ENCODE data around the gene ZNF841.
"Not testable (repeated sequence)": the region's sequence is repeated elsewhere in the genome, so short reads cannot be mapped to it uniquely, and the experiment has no call there.

ZNF841 gene

DNA sequence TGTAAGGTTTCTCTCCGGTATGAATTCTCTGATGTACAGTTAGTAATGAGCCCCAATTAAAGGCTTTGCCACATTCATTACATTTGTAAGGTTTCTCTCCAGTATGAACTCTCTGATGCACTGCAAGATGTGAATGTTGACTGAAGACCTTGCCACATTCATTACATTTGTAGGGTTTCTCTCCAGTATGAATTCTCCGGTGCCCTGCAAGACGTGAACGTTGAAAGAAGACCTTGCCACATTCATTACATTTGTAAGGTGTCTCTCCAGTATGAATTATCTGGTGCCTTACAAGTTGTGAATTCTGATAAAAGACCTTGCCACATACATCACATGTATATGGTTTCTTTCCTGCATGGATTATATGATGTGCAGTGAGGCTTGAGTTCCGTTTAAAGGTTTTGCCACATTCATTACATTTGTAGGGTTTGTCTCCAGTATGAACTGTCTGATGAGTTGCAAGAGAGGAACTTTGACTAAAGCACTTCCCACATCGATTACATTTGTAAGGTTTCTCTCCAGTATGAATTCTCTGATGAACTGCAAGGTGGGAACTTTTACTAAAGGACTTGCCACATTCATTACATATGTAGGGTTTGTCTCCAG lies 29.2 kb downstream of the ZNF841 start:
- no peak for DNase-seq (ENCODE audit: low spot score)

DNA sequence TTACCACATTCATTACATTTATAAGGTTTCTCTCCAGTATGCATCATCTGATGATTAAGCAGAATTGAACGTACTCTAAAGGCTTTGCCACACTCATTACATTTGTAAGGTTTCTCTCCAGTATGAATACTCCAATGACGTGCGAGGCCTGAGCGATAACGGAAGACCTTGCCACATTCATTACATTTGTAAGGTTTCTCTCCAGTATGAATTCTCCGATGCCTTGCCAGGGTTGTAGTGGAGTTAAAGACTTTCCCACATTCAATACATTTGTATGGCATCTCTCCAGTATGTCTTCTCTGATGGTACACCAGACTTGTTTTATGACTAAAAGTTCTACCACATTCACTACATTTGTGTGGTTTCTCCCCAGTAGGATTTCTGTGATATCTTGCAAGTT lies 30.2 kb downstream of the ZNF841 start:
- no peak for DNase-seq (ENCODE audit: low spot score)

DNA sequence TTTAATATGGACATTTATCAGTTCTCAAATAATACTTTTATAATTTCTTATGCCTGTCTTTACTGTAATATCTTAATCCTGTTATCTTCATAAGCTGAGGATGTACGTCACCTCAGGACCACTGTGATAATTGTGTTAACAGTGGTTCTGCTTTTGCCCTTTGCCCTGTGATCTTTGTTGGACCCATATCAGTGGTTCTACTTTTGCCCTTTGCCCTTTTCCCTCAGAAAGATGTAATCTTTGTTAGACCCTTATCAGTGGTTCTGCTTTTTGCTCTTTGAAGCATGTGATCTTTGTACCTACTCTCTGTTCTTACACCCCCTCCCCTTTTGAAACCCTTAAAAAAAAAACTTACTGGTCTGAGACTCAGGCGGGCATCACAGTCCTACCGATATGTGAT lies 39.1 kb downstream of the ZNF841 start:
- not testable (repeated sequence) for DNase-seq (ENCODE audit: low spot score)

DNA sequence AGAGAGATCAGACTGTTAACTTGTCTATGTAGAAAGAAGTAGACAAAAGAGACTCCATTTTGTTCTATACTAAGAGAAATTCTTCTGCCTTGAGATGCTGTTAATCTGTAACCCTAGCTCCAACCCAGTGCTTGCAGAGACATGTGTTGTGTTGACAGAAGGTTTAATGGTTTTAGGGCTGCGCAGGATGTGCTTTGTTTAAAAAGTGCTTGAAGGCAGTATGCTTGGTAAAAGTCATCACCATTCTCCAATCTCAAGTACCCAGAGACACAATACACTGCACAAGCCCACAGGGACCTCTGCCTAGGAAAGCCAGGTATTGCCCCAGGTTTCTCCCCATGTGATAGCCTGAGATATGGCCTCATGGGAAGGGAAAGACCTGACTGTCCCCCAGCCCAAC lies 43.8 kb downstream of the ZNF841 start:
- not testable (repeated sequence) for DNase-seq (ENCODE audit: low spot score)

DNA sequence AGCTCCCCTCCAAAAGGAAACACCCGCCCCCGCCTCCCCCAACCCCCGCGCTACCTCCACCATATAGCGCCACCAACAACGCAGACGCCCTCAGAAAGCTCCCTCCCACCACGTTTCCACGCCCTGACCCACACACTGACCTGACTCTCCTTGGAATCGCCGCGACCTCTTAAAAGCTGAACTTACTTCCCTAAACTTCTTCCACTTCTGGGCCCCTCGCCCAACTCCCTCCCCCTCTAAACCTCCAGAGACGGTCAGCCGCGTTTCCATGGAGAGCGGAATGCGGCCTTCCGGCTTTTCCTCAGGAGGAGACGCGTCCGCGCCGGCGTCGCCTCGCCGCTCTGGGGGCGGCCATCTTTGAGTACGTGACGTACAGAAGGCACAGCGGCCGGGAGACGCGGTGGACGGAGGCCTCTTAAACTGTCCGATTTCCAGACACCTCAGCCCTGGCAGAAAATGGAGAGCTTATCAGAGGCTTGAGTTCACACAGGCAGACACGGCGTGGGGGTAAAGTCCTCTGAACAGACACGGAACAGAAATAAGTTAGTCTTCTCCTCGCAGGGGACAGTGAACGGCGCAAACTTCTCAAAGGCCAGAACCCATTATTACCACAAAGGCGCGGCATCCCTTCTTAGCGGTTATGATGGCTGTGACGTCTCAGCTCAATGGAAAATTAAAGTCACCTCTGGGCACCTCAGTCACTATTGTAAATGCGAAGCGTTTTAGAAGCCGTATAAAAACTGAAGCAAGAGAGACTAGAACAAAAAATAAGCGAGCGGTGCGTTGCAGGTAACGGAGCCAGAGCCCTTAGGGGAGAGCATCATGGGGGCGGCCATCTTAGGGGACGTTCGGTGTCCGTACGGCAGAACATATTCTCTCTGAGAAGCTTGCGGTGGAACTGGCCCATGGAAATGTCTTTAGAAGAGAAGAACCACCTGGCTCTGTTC lies 46.7 kb downstream of the ZNF841 start, which contains the start of gene ZNF432:
Gene ZNF432, minus strand, starts transcription at position 284 of the 947 bp plus-strand sequence. CDS start 1,970 bp downstream, outside the sequence.
- peak; percentile 76 for DNase-seq (ENCODE audit: low spot score)

DNA sequence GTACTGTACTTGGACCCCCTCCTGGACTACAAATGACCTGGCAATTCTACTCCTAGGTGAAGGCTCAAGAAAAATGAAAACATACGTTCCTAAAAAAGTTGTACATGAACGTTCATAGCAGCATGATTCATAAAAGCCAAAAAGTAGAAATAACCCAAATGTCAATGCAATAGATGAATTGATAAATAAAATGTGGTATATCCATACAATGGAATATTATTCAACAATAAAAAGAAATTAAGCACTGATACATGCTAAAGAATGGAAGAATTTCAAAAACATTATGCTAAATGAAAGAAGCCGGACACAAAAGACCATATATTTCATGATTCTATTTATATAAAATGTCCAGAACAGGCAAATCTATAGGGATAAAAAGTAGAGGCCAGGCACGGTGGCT lies 56.4 kb downstream of the ZNF841 start:
- DNase-seq (ENCODE audit: low spot score): no peak

DNA sequence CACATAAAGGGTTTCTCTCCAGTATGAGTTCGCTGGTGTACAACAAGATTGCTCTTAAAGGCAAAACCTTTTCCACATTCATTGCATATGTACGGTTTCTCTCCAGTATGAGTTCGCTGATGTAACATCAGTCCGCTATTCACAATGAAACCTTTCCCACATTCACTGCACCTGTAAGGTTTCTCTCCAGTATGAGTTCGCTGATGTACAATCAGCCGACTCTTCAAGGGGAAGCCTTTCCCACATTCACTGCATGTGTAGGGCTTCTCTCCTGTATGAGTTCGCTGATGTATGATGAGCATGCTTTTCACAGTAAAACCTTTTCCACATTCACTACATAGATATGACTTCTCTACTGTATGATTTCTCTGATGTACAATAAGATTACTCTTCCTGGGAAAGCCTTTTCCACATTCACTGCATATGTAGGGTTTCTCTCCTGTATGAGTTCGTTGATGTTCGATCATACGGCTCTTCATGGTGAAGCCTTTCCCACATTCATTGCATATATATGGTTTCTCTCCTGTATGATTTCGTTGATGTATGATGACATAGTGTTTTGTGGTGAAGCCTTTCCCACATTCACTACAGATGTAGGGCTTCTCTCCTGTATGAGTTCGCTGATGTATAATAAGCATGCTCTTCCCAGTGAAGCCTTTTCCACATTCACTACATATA lies 61.4 kb downstream of the ZNF841 start:
- DNase-seq (ENCODE audit: low spot score): no peak

DNA sequence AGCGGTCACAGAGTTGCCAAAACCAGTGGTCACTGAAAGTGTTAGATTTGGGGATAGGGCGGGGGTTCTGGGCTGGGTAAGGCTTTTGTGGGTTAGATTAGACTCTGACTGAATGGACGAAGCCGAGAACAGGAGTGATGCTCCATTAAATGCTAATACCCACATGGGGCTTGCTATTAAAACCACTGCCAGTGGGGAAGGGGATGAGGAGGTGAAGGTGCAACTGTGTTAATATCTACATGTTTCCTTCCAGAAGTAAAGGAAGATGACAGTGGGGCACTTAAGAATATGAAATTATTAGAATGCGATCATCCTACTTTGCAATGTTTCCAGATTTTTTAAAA lies 66.8 kb downstream of the ZNF841 start:
- no peak for DNase-seq (ENCODE audit: low spot score)

DNA sequence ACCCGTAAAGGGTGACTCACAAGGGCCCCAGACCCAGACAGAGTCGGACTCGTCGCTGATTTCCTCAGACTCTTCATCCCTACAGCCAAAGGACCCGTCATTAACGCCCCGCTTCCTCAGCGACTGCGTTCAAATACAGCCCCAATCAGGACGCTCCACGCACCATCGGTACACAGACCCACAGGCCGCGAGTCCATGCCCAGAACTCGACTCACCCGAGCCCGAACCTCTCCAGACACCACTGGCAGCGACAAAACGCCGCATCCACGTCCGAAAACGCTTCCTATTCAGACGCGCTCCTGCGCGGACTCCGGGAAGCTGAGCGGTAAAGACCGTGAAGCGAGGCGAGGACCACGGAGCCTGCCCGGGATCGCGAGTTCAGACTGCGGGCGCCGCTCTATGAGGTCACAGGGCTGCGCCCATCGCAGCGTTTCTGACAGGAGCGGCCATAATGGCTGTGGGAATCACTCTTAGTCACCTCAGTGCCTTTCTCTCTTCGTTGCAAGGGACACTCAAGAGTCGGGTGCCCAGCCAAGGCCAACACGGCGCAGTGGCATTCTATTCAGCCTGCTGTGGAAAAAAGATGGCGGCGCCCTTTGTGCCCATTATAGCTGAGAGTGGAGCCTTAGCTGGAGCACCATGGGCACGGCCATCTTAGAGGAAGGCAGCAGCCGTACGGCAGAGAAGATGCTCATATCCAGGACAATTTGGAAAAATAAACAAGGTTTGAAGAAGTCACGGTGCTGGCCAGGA lies 67.4 kb downstream of the ZNF841 start, which contains the start of gene ZNF614:
Gene ZNF614, minus strand, starts transcription at position 353 of the 753 bp plus-strand sequence. CDS start 2,634 bp downstream, outside the sequence.
- DNase-seq (ENCODE audit: low spot score): peak; percentile 84

DNA sequence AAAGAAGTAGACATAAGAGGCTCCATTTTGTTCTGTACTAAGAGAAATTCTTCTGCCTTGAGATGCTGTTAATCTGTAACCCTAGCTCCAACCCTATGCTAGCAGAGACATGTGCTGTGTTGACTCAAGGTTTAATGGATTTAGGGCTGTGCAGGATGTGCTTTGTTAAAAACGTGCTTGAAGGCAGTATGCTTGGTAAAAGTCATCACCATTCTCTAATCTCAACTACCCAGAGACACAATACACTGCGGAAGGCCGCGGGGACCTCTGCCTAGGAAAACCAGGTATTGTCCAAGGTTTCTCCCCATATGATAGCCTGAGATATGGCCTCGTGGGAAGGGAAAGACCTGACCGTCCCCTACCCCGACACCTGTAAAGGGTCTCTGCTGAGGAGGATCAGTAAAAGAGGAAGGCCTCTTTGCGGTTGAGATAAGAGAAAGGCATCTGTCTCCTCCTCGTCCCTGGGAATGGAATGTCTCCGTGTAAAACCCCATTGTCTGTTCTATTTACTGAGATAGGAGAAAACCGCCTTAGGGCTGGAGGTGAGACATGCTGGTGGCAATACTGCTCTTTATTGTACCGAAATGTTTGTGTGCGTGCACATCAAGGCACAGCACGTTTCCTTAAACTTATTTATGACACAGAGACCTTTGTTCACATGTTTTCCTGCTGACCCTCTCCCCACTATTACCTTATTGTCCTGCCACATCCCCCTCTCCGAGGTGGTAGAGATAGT lies 69.1 kb downstream of the ZNF841 start:
- DNase-seq (ENCODE audit: low spot score): not testable (repeated sequence)

DNA sequence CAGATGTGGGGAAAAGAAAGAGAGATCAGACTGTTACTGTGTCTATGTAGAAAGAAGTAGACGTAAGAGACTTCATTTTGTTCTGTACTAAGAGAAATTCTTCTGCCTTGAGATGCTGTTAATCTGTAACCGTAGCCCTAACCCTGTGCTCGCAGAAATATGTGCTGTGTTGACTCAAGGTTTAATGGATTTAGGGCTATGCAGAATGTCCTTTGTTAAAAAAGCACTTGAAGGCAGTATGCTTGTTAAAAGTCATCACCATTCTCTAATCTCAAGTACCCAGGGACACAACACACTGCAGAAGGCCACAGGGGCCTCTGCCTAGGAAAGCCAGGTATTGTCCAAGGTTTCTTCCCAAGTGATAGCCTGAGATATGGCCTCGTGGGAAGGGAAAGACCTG lies 71.1 kb downstream of the ZNF841 start:
- not testable (repeated sequence) for DNase-seq (ENCODE audit: low spot score)

DNA sequence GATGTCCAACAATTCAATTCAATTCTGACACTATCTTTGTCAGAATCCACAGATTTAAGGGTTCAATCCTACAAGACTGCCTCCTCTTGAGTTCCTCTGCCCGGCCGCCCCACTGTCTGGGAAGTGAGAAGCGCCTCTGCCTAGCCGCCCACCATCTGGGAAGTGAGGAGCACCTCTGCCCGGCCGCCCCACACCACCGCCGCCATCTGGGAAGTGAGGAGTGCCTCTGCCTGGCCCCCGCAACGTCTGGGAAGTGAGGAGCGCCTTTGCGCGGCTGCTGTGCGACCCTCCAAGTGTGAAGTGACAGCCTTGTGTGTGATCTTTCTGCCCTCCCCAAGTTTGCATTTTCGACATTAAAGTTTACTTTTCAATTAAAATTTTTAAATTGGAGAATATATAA lies 73.4 kb downstream of the ZNF841 start:
- no peak for DNase-seq (ENCODE audit: low spot score)

DNA sequence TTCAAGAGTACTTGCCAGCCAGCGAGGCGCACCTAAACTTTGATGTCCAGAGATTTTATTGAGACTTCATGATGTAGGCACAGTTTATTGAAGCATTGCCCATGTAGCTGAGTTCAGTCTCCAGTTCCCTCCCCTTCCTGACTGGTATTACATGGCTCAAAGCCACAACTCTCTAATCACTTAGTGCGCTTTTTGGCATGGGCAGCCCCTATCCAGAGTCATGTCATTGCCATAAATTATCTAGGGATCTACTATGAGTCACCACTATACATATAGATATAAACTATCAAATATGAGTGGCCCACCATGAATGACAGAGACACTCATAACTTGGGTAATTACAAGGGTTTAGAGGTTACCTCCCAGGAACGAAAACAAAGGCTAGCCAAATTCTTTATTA lies 75.1 kb downstream of the ZNF841 start:
- no peak for DNase-seq (ENCODE audit: low spot score)
